ENCODE measurements around the gene MACC1. TPM values are rescaled to one million over a fixed set of nuclear protein-coding genes. Genes with fewer than 3 reads are reported as not detected.

The MACC1 gene
- total and polyA plus RNA-seq, 2 donors (not counting 3 experiments of a cell fraction or from before 2014, with no cell fraction given), result not detected

DNA sequence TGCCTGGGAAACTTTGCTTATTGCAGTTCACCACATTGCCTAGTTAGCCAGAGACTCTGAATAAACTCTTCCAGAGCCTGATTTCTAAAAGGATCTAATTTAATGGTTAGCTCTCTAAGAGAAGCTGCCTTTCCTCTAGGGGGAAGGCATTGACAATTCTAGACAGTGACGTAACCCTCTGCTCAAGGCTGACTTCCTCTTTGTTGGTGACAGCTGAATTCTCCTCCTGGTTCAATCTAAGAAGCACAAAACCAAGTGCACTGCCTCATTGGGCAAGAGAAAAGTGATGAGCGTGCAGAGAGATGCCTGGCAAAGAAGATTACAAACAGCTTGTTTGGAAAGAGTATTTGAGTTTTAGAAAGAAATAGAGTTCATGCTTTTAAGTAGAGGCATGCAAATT lies 102.7 kb downstream of the MACC1 start:
- no peak overlapping the region for H3K4me3 ChIP-seq (replicated peaks in 1 of 3; ENCODE audit: insufficient read depth in 1 of 3, low read depth in 1 of 3, low read length in 3 of 3)
- TF ChIP-seq, protein P1, sequence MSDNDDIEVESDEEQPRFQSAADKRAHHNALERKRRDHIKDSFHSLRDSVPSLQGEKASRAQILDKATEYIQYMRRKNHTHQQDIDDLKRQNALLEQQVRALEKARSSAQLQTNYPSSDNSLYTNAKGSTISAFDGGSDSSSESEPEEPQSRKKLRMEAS (IDR thresholded peaks at IDR 0.05; ENCODE audit: insufficient read depth, insufficient read length), result no peak
- no peak for TF ChIP-seq EZH2 (IDR thresholded peaks at IDR 0.05; ENCODE audit: borderline replicate concordance, low read depth, low read length, severe bottlenecking)
- no peak for TF ChIP-seq GATA2 (IDR thresholded peaks at IDR 0.05; ENCODE audit: insufficient read depth, insufficient read length, low read depth, low read length)
- no peak for TF ChIP-seq CTCF (IDR thresholded peaks at IDR 0.05; ENCODE audit: extremely low read depth in 1 of 2, insufficient read depth in 1 of 2, low read depth in 1 of 2, low read length in 2 of 2)
- TF ChIP-seq FOS (IDR thresholded peaks at IDR 0.05; ENCODE audit: borderline replicate concordance, insufficient read depth, low read length), result no peak
- no peak for TF ChIP-seq POLR2AphosphoS5 (IDR thresholded peaks at IDR 0.05; ENCODE audit: insufficient read depth, low read depth, low read length)
- no peak for TF ChIP-seq POLR2A (IDR thresholded peaks at IDR 0.05; ENCODE audit: low read depth, low read length)
- TF ChIP-seq JUN (IDR thresholded peaks at IDR 0.05; ENCODE audit: borderline replicate concordance, insufficient read depth, insufficient read length, low read depth), result no peak
- TF ChIP-seq MYC (IDR thresholded peaks at IDR 0.05; ENCODE audit: low read depth, low read length), result no peak
- POLR2A ChIA-PET, result no interaction called here
- dilution Hi-C loops (cut with MboI; ENCODE audit: extremely low pct_ligation_motif_present, low sequenced_read_pairs) (no loop called here), intact Hi-C loops (cut with micrococcal nuclease) (no loop called here)
- H3K9me1 ChIP-seq (replicated peaks; ENCODE audit: control insufficient read depth, extremely low read depth, insufficient read depth, low read length), result no peaks in the 10 kb centered on the region
- no peaks in the 10 kb centered on the region for H3K36me3 ChIP-seq (ENCODE audit: control insufficient read depth in 2 of 2, extremely low read depth in 1 of 2, insufficient read depth in 2 of 2, low read length in 2 of 2)
- no peak overlapping the region for H3K9ac ChIP-seq (replicated peaks; ENCODE audit: extremely low read depth, insufficient read depth, low read length)
- CTCF ChIA-PET, result no interaction called here
- H3K27ac ChIP-seq (ENCODE audit: insufficient read depth, low read depth, low read length), result no peak overlapping the region
- no peaks in the 10 kb centered on the region for H3K9me3 ChIP-seq (replicated peaks; ENCODE audit: control insufficient read depth, insufficient read depth, low read length)
- no peaks in the 10 kb centered on the region for H3K79me2 ChIP-seq (ENCODE audit: control insufficient read depth, insufficient read depth, low read length)
- no peaks in the 10 kb centered on the region for H4K20me1 ChIP-seq (replicated peaks; ENCODE audit: control insufficient read depth, extremely low read depth, insufficient read depth, low read length)
- no peak overlapping the region for H3K4me2 ChIP-seq (ENCODE audit: insufficient read depth, low read length)
- H3K4me1 ChIP-seq (ENCODE audit: control insufficient read depth, extremely low read depth, insufficient read depth, low read length), result no peaks in the 10 kb centered on the region
- FAIRE-seq (no peak), DNase-seq (ENCODE audit: low read depth, low spot score) (no peak)
- no peak overlapping the region for H2AFZ ChIP-seq (ENCODE audit: low read depth, low read length)
- peaks cover 0 to 7% of the 10 kb centered on the region in 2 experiments for H3K27me3 ChIP-seq (ENCODE audit: control insufficient read depth in 2 of 2, insufficient read depth in 2 of 2, low read length in 2 of 2)
- BruUV-seq (replicated peaks), result no TSS peak
